SK-N-MC (cell line): ENCODE measurements around the gene CLCNKA.

Experiments
- EZH2 ChIP-seq: fragments of 200-600 bp; sonication (generic); IDR thresholded peaks from one replicate; pipeline ENCODE4 v1.6.1; 2017; ENCODE audit warnings: antibody characterized with exemption
- POLR2AphosphoS5 ChIP-seq: IDR thresholded peaks from 2 replicates; pipeline ENCODE4 v1.6.1; 2012; ENCODE audit warnings: mild to moderate bottlenecking, low read depth, low read length, borderline replicate concordance

- TF ChIP-seq POLR2AphosphoS5 = no peak
- no peak for TF ChIP-seq EZH2
Observed at GRCh38 chr1:16029288-16029687, 7.5 kb downstream of the CLCNKA start.
